Breast epithelium (tissue), 4 donors: ENCODE data around the gene NFIX. TPM values are rescaled to one million over a fixed set of nuclear protein-coding genes. Genes with fewer than 3 reads are reported as not detected.

ENCODE experiments used
- DNase-seq, 2 donors: peaks; one replicate each; pipeline ENCODE4 v3.0.0-alpha.2; 2019; ENCODE audit warnings: low spot score in 2 of 2
- H3K27ac ChIP-seq, 2 donors: fragments of 200-600 bp; sonication (generic) in 1 of 2; one replicate each; pipeline ENCODE4 v1.5.1; 2016 to 2019; ENCODE audit warnings: mild to moderate bottlenecking in 1 of 2
- H3K27me3 ChIP-seq, 2 donors: fragments of 200-600 bp; sonication (generic) in 1 of 2; one replicate each; pipeline versions ENCODE4 v1.5.1 to v1.6.0; 2017 to 2019; ENCODE audit warnings: control low read depth in 1 of 2, mild to moderate bottlenecking in 1 of 2
- H3K36me3 ChIP-seq: fragments of 200-600 bp; one replicate; pipeline ENCODE4 v1.5.1; 2019
- H3K4me1 ChIP-seq, 2 donors: fragments of 200-600 bp; sonication (generic); one replicate each; pipeline ENCODE4 v1.5.1; 2016 to 2019; ENCODE audit warnings: control low read depth in 1 of 2
- H3K4me3 ChIP-seq, 3 donors: fragments of 200-600 bp; sonication (generic); 1 replicate in 2 of 3; 2 replicates in 1 of 3; pipeline ENCODE4 v1.5.1; 2016 to 2019; ENCODE audit warnings: mild to moderate bottlenecking in 3 of 3, moderate library complexity in 2 of 3
- H3K9me3 ChIP-seq, 2 donors: fragments of 200-600 bp; sonication (generic) in 1 of 2; one replicate each; pipeline ENCODE4 v1.5.1; 2016 to 2019; ENCODE audit warnings: control low read depth in 1 of 2
- CTCF ChIP-seq, 3 donors: fragments of 450-650 bp; IDR thresholded peaks; one replicate each; pipeline ENCODE4 v1.5.1; 2016 to 2017; ENCODE audit warnings: antibody characterized with exemption in 3 of 3, mild to moderate bottlenecking in 3 of 3, moderate library complexity in 3 of 3
- POLR2A ChIP-seq: fragments of 450-650 bp; IDR thresholded peaks from one replicate; pipeline ENCODE4 v1.6.1; 2016; ENCODE audit warnings: antibody characterized with exemption, mild to moderate bottlenecking, moderate library complexity
- POLR2AphosphoS5 ChIP-seq, 3 donors: sonication (generic); formaldehyde crosslinking; IDR thresholded peaks; one replicate each; pipeline ENCODE4 v1.6.1; 2017; ENCODE audit warnings: antibody characterized with exemption in 3 of 3
- intact Hi-C: fragments of 100-400 bp; cut with DNase I; formaldehyde crosslinking; loops from one replicate; pipeline ENCODE4 v1.15.1; 2023; ENCODE audit warnings: low total_unique reads
- total RNA-seq, 3 donors: library from RNA; depleted of rRNA; stranded (reverse); fragments of >200 nt; gene quantifications; one replicate each; pipeline ENCODE4 v1.1.0, GENCODE V29; 2016

NFIX gene
- total RNA-seq, 3 donors from 2014 or later: 43.6 to 53.9 (median 52.8) TPM

GRCh38 chr19:13109361-13110098 is 114.3 kb downstream of the NFIX start:
- Histone ChIP-seq H3K9me3 (no peaks in the 10 kb centered on the region), H3K36me3 (no peaks in the 10 kb centered on the region), H3K27ac (no peak overlapping the region), H3K4me1 (no peaks in the 10 kb centered on the region), H3K27me3 (no peaks in the 10 kb centered on the region), H3K4me3 (no peak overlapping the region)
- no peak for DNase-seq
- no peak for TF ChIP-seq POLR2AphosphoS5 (IDR thresholded peaks at IDR 0.05)
- no peak for TF ChIP-seq CTCF (IDR thresholded peaks at IDR 0.05)
- no peak for TF ChIP-seq POLR2A
- intact Hi-C loops: no loop called here

- Histone ChIP-seq H3K4me3 (no peak overlapping the region), H3K9me3 (no peaks in the 10 kb centered on the region), H3K27ac (no peak overlapping the region), H3K27me3 (no peaks in the 10 kb centered on the region), H3K36me3 (no peaks in the 10 kb centered on the region), H3K4me1 (no peaks in the 10 kb centered on the region)
- TF ChIP-seq POLR2AphosphoS5 (IDR thresholded peaks at IDR 0.05): no peak
- no peak for TF ChIP-seq CTCF (IDR thresholded peaks at IDR 0.05)
- TF ChIP-seq POLR2A: no peak
- intact Hi-C loops: no loop called here
- no peak for DNase-seq
Measured at GRCh38 chr19:13110099-13110610, 114.9 kb downstream of the NFIX start.

GRCh38 chr19:13112555-13112954 is 117.3 kb downstream of the NFIX start:
- Histone ChIP-seq H3K4me1 (peaks cover 0 to 6% of the 10 kb centered on the region in 2 donors), H3K27ac (no peak overlapping the region), H3K9me3 (no peaks in the 10 kb centered on the region), H3K4me3 (no peak overlapping the region), H3K27me3 (no peaks in the 10 kb centered on the region), H3K36me3 (no peaks in the 10 kb centered on the region)
- DNase-seq: no peak
- TF ChIP-seq POLR2A (no peak), CTCF (IDR thresholded peaks at IDR 0.05) (no peak), POLR2AphosphoS5 (IDR thresholded peaks at IDR 0.05) (no peak)
- intact Hi-C loops: no loop called here

GRCh38 chr19:13115936-13116281 is 120.6 kb downstream of the NFIX start:
- no peak for TF ChIP-seq CTCF (IDR thresholded peaks at IDR 0.05)
- no peak for TF ChIP-seq POLR2A
- no peak for TF ChIP-seq POLR2AphosphoS5 (IDR thresholded peaks at IDR 0.05)
- DNase-seq: no peak
- intact Hi-C loops: no loop called here
- Histone ChIP-seq H3K36me3 (no peaks in the 10 kb centered on the region), H3K4me3 (peak overlapping the region; percentile 69 to 80 (median 72)), H3K4me1 (peaks cover 8 to 22% of the 10 kb centered on the region in 2 donors), H3K27me3 (no peaks in the 10 kb centered on the region), H3K9me3 (no peaks in the 10 kb centered on the region), H3K27ac (peak overlapping the region; percentile 28 to 59)

GRCh38 chr19:13116282-13117175 is 121.3 kb downstream of the NFIX start, which contains the start of gene TRMT1:
Gene TRMT1 (minus strand): TSS chr19:13116740. CDS start chr19:13116399, 341 bp downstream.
- Histone ChIP-seq H3K27ac (peak within 1 kb of the TSS; percentile 59 to 77), H3K36me3 (no peaks in the 10 kb centered on the region), H3K27me3 (no peaks in the 10 kb centered on the region), H3K9me3 (no peaks in the 10 kb centered on the region), H3K4me3 (peak within 1 kb of the TSS; percentile 69 to 80 (median 72)), H3K4me1 (peaks cover 8 to 22% of the 10 kb centered on the region in 2 donors)
- intact Hi-C loops: no loop called here
- peak; percentile 88 to 92 for DNase-seq
- TF ChIP-seq POLR2A (no peak), POLR2AphosphoS5 (IDR thresholded peaks at IDR 0.05) (peak; percentile 94 to 96 (median 96)), CTCF (IDR thresholded peaks at IDR 0.05) (peak in 1 of 3 donors; percentile 13)
